Fibroblast of mammary gland (primary cell): ENCODE measurements around the gene SRPRA.

Experiments
- DNase-seq: peaks from one replicate; pipeline ENCODE4 v3.0.0-alpha.2; 2010; ENCODE audit warnings: low read depth
- H3K4me3 ChIP-seq: 2 replicates; pipeline ENCODE4 v1.5.1; 2011; ENCODE audit warnings: low read depth, mild to moderate bottlenecking, low read length, moderate library complexity; ENCODE audit not compliant: control insufficient read depth
- CTCF ChIP-seq: conservative IDR thresholded peaks from 2 replicates; pipeline ENCODE4 v1.5.1; 2011; ENCODE audit warnings: low read depth, low read length, inconsistent platforms; ENCODE audit not compliant: control insufficient read depth, insufficient read depth

Gene SRPRA

GRCh38 chr11:126282736-126283591 lies 14.3 kb upstream of the SRPRA start, which contains the start of gene TIRAP:
TSS of gene TIRAP (plus strand) at chr11:126283093. CDS start at chr11:126290895, 7,802 bp downstream.
- peak within 1 kb of the TSS; percentile 72 for H3K4me3 ChIP-seq
- DNase-seq, result peak; percentile 50
- no peak for TF ChIP-seq CTCF

GRCh38 chr11:126282361-126282735 lies 13.7 kb upstream of the SRPRA start:
- no peak for TF ChIP-seq CTCF
- DNase-seq, result peak; percentile 44
- peak overlapping the region; percentile 72 for H3K4me3 ChIP-seq

- TF ChIP-seq CTCF, result no peak
- no peak overlapping the region for H3K4me3 ChIP-seq
- DNase-seq, result no peak
Measured at GRCh38 chr11:126281666-126282175, 13.0 kb upstream of the SRPRA start.

GRCh38 chr11:126281245-126281644 lies 12.6 kb upstream of the SRPRA start:
- H3K4me3 ChIP-seq, result no peak overlapping the region
- no peak for TF ChIP-seq CTCF
- DNase-seq, result no peak

GRCh38 chr11:126280595-126280994 lies 11.9 kb upstream of the SRPRA start:
- TF ChIP-seq CTCF, result no peak
- H3K4me3 ChIP-seq, result no peak overlapping the region
- no peak for DNase-seq

- DNase-seq, result no peak
- no peak overlapping the region for H3K4me3 ChIP-seq
- TF ChIP-seq CTCF, result no peak
Measured at GRCh38 chr11:126279191-126279590, 10.5 kb upstream of the SRPRA start.

- DNase-seq, result no peak
- no peak overlapping the region for H3K4me3 ChIP-seq
- TF ChIP-seq CTCF, result no peak
Measured at GRCh38 chr11:126277780-126278179, 9.1 kb upstream of the SRPRA start.
